ENCODE results near the gene ME3. TPM values are rescaled to one million over a fixed set of nuclear protein-coding genes. Genes with fewer than 3 reads are reported as not detected.
A peak's percentile ranks its signal among the peaks of the same experiment; 100 is the strongest.

The ME3 gene
- total RNA-seq, 5 donors from 2014 or later (not counting 1 experiment from before 2014, with no cell fraction given): 2.2 to 5.0 (median 4.3) TPM

- Histone ChIP-seq H3K36me3 (ENCODE audit: control insufficient read depth in 2 of 2, extremely low read depth in 1 of 2, insufficient read depth in 1 of 2, low read length in 1 of 2) (no peaks in the 10 kb centered on the region), H3K27ac (ENCODE audit: low read length) (no peak overlapping the region), H3K4me3 (ENCODE audit: control insufficient read depth in 1 of 2, extremely low read depth in 1 of 2, low read length in 1 of 2) (no peak overlapping the region), H3K4me1 (ENCODE audit: control insufficient read depth in 1 of 2, extremely low read depth in 1 of 2, insufficient read depth in 2 of 2, low read length in 2 of 2) (no peaks in the 10 kb centered on the region), H3K9me3 (no peaks in the 10 kb centered on the region), H3K27me3 (replicated peaks in 1 of 2; ENCODE audit: control insufficient read depth in 2 of 2, extremely low read depth in 1 of 2, insufficient read depth in 2 of 2, low read length in 1 of 2) (peaks cover 0 to 5% of the 10 kb centered on the region in 2 experiments)
- Mint-ChIP-seq H3K27me3 (peaks cover 0 to 5% of the 10 kb centered on the region in 2 donors), H3K9me3 (no peaks in the 10 kb centered on the region), H3K27ac (no peak overlapping the region), H3K4me1 (no peaks in the 10 kb centered on the region), H3K4me3 (no peak overlapping the region), H3K36me3 (no peaks in the 10 kb centered on the region)
- no peak for DNase-seq
- no peak for ATAC-seq (replicated peaks in 1 of 4)
- ChIA-PET CTCF (no interaction called here), POLR2A (interaction anchor here in 1 of 2 donors (0.8 kb wide), 1 partner anchor 91 kb away, joined by 4 read pairs; no protein-coding TSS in a partner anchor)
- WGBS (ENCODE audit: insufficient coverage): no CpG with 5 or more reads among the region's 1 CpG
Measured at GRCh38 chr11:86576946-86577624, 95.3 kb downstream of the ME3 start.

GRCh38 chr11:86575927-86576326 is 96.5 kb downstream of the ME3 start:
- Histone ChIP-seq H3K4me3 (ENCODE audit: control insufficient read depth in 1 of 2, extremely low read depth in 1 of 2, low read length in 1 of 2) (no peak overlapping the region), H3K9me3 (no peaks in the 10 kb centered on the region), H3K36me3 (ENCODE audit: control insufficient read depth in 2 of 2, extremely low read depth in 1 of 2, insufficient read depth in 1 of 2, low read length in 1 of 2) (no peaks in the 10 kb centered on the region), H3K27ac (ENCODE audit: low read length) (no peak overlapping the region), H3K4me1 (ENCODE audit: control insufficient read depth in 1 of 2, extremely low read depth in 1 of 2, insufficient read depth in 2 of 2, low read length in 2 of 2) (no peaks in the 10 kb centered on the region), H3K27me3 (replicated peaks in 1 of 2; ENCODE audit: control insufficient read depth in 2 of 2, extremely low read depth in 1 of 2, insufficient read depth in 2 of 2, low read length in 1 of 2) (peaks cover 0 to 5% of the 10 kb centered on the region in 2 experiments)
- DNase-seq: no peak
- peaks cover 0 to 1% of the 10 kb centered on the region in 2 donors for H3K27me3 Mint-ChIP-seq
- H3K4me3 Mint-ChIP-seq: no peak overlapping the region
- no peaks in the 10 kb centered on the region for H3K36me3 Mint-ChIP-seq
- ATAC-seq (replicated peaks in 1 of 4): no peak
- 80% methylated on average over 1 of the region's 2 CpGs for WGBS (ENCODE audit: insufficient coverage)
- ChIA-PET CTCF (interaction anchor here in 1 of 2 donors (0.6 kb wide), 1 partner anchor 108 kb away, joined by 4 read pairs; no protein-coding TSS in a partner anchor), POLR2A (no interaction called here)
- H3K27ac Mint-ChIP-seq: no peak overlapping the region
- no peaks in the 10 kb centered on the region for H3K4me1 Mint-ChIP-seq
- H3K9me3 Mint-ChIP-seq: no peaks in the 10 kb centered on the region

- Mint-ChIP-seq H3K4me1 (no peaks in the 10 kb centered on the region), H3K27ac (no peak overlapping the region), H3K27me3 (peaks cover 0 to 1% of the 10 kb centered on the region in 2 donors), H3K9me3 (no peaks in the 10 kb centered on the region), H3K36me3 (no peaks in the 10 kb centered on the region), H3K4me3 (no peak overlapping the region)
- H3K4me1 ChIP-seq (ENCODE audit: control insufficient read depth in 1 of 2, extremely low read depth in 1 of 2, insufficient read depth in 2 of 2, low read length in 2 of 2): no peaks in the 10 kb centered on the region
- 100% methylated on average over 1 of the region's 7 CpGs for WGBS (ENCODE audit: insufficient coverage)
- ChIA-PET POLR2A (no interaction called here), CTCF (no interaction called here)
- H3K36me3 ChIP-seq (ENCODE audit: control insufficient read depth in 2 of 2, extremely low read depth in 1 of 2, insufficient read depth in 1 of 2, low read length in 1 of 2): no peaks in the 10 kb centered on the region
- no peak overlapping the region for H3K4me3 ChIP-seq (ENCODE audit: control insufficient read depth in 1 of 2, extremely low read depth in 1 of 2, low read length in 1 of 2)
- DNase-seq: no peak
- H3K9me3 ChIP-seq: no peaks in the 10 kb centered on the region
- H3K27ac ChIP-seq (ENCODE audit: low read length): no peak overlapping the region
- ATAC-seq (replicated peaks in 1 of 4): no peak
- peaks cover 0 to 5% of the 10 kb centered on the region in 2 experiments for H3K27me3 ChIP-seq (replicated peaks in 1 of 2; ENCODE audit: control insufficient read depth in 2 of 2, extremely low read depth in 1 of 2, insufficient read depth in 2 of 2, low read length in 1 of 2)
Measured at GRCh38 chr11:86575208-86575855, 97.1 kb downstream of the ME3 start.

GRCh38 chr11:86574493-86575207 is 97.8 kb downstream of the ME3 start:
- H3K36me3 ChIP-seq (ENCODE audit: control insufficient read depth in 2 of 2, extremely low read depth in 1 of 2, insufficient read depth in 1 of 2, low read length in 1 of 2): no peaks in the 10 kb centered on the region
- H3K4me1 ChIP-seq (ENCODE audit: control insufficient read depth in 1 of 2, extremely low read depth in 1 of 2, insufficient read depth in 2 of 2, low read length in 2 of 2): no peaks in the 10 kb centered on the region
- H3K27ac ChIP-seq (ENCODE audit: low read length): no peak overlapping the region
- no peak for ATAC-seq (replicated peaks in 1 of 4)
- Mint-ChIP-seq H3K4me1 (no peaks in the 10 kb centered on the region), H3K9me3 (no peaks in the 10 kb centered on the region), H3K36me3 (no peaks in the 10 kb centered on the region), H3K4me3 (no peak overlapping the region), H3K27ac (no peak overlapping the region), H3K27me3 (peaks cover 0 to 1% of the 10 kb centered on the region in 2 donors)
- H3K27me3 ChIP-seq (replicated peaks in 1 of 2; ENCODE audit: control insufficient read depth in 2 of 2, extremely low read depth in 1 of 2, insufficient read depth in 2 of 2, low read length in 1 of 2): peaks cover 0 to 5% of the 10 kb centered on the region in 2 experiments
- H3K4me3 ChIP-seq (ENCODE audit: control insufficient read depth in 1 of 2, extremely low read depth in 1 of 2, low read length in 1 of 2): no peak overlapping the region
- ChIA-PET POLR2A (no interaction called here), CTCF (no interaction called here)
- WGBS (ENCODE audit: insufficient coverage): 100% methylated on average over 2 of the region's 5 CpGs
- no peak for DNase-seq
- H3K9me3 ChIP-seq: no peaks in the 10 kb centered on the region

GRCh38 chr11:86571273-86571948 is 101.0 kb downstream of the ME3 start:
- ChIA-PET CTCF (no interaction called here), POLR2A (no interaction called here)
- Mint-ChIP-seq H3K27me3 (no peaks in the 10 kb centered on the region), H3K4me3 (no peak overlapping the region), H3K36me3 (no peaks in the 10 kb centered on the region), H3K27ac (no peak overlapping the region), H3K9me3 (no peaks in the 10 kb centered on the region), H3K4me1 (no peaks in the 10 kb centered on the region)
- ATAC-seq (replicated peaks in 1 of 4) (no peak), DNase-seq (peak in 1 of 35 experiments; percentile 2)
- peaks cover 0 to 3% of the 10 kb centered on the region in 2 experiments for H3K27me3 ChIP-seq (replicated peaks in 1 of 2; ENCODE audit: control insufficient read depth in 2 of 2, extremely low read depth in 1 of 2, insufficient read depth in 2 of 2, low read length in 1 of 2)
- H3K27ac ChIP-seq (ENCODE audit: low read length): no peak overlapping the region
- no peaks in the 10 kb centered on the region for H3K36me3 ChIP-seq (ENCODE audit: control insufficient read depth in 2 of 2, extremely low read depth in 1 of 2, insufficient read depth in 1 of 2, low read length in 1 of 2)
- 90% methylated on average over 3 of the region's 5 CpGs for WGBS (ENCODE audit: insufficient coverage)
- H3K4me1 ChIP-seq (ENCODE audit: control insufficient read depth in 1 of 2, extremely low read depth in 1 of 2, insufficient read depth in 2 of 2, low read length in 2 of 2): no peaks in the 10 kb centered on the region
- no peaks in the 10 kb centered on the region for H3K9me3 ChIP-seq
- no peak overlapping the region for H3K4me3 ChIP-seq (ENCODE audit: control insufficient read depth in 1 of 2, extremely low read depth in 1 of 2, low read length in 1 of 2)

- no peak overlapping the region for H3K27ac Mint-ChIP-seq
- H3K9me3 ChIP-seq: no peaks in the 10 kb centered on the region
- H3K4me1 Mint-ChIP-seq: no peaks in the 10 kb centered on the region
- ChIA-PET POLR2A (no interaction called here), CTCF (no interaction called here)
- no peaks in the 10 kb centered on the region for H3K27me3 ChIP-seq (replicated peaks in 1 of 2; ENCODE audit: control insufficient read depth in 2 of 2, extremely low read depth in 1 of 2, insufficient read depth in 2 of 2, low read length in 1 of 2)
- no CpG with 5 or more reads among the region's 3 CpGs for WGBS (ENCODE audit: insufficient coverage)
- DNase-seq (no peak), ATAC-seq (replicated peaks in 1 of 4) (no peak)
- H3K27ac ChIP-seq (ENCODE audit: low read length): no peak overlapping the region
- no peaks in the 10 kb centered on the region for H3K36me3 Mint-ChIP-seq
- no peaks in the 10 kb centered on the region for H3K9me3 Mint-ChIP-seq
- no peak overlapping the region for H3K4me3 Mint-ChIP-seq
- no peaks in the 10 kb centered on the region for H3K36me3 ChIP-seq (ENCODE audit: control insufficient read depth in 2 of 2, extremely low read depth in 1 of 2, insufficient read depth in 1 of 2, low read length in 1 of 2)
- H3K27me3 Mint-ChIP-seq: no peaks in the 10 kb centered on the region
- H3K4me3 ChIP-seq (ENCODE audit: control insufficient read depth in 1 of 2, extremely low read depth in 1 of 2, low read length in 1 of 2): no peak overlapping the region
- H3K4me1 ChIP-seq (ENCODE audit: control insufficient read depth in 1 of 2, extremely low read depth in 1 of 2, insufficient read depth in 2 of 2, low read length in 2 of 2): no peaks in the 10 kb centered on the region
Measured at GRCh38 chr11:86570451-86570850, 102.0 kb downstream of the ME3 start.

All from T-cell (primary cell).